ENCODE measurements around the gene C1QTNF8.

Gene C1QTNF8

DNA sequence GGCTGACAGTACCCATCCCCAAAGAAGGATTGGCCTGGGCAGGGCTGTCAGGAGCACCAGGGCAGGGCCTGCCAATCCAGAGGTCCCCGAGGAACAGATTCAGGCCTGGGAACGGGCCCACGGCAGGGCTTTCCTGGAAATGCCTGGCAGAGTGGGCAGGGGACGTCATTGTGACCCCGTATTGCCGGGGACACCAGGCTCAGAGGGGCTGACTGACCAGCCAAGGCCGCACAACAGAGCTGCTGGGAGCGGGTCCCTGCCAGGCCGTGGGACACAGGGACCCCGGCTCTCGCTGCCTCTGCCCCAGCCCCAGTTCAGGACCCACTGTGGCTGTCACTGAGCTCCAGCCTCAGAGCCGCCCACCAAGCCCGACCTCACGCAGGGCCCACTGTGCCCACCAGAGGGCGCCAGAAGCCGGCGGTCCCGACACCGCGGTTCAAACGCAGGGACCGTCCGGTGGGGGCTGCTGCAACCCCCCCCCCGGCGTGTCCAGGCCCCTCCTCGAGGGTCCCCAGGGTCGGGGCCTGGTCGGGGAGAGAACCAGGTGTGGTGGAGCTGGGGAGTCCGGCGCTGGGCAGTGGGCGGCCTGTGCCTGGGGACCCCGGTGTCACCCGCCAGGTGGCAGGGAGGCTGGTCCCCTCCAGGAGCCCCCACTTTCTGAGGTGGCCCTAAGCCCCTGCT is 38.7 kb downstream of the C1QTNF8 start:
- Histone ChIP-seq H3K4me3 (ENCODE audit: low read length) (no peak overlapping the region), H3K36me3 (ENCODE audit: insufficient read depth, low read length) (no peaks in the 10 kb centered on the region), H3K9ac (ENCODE audit: low read depth, low read length) (no peak overlapping the region), H3K9me3 (replicated peaks; ENCODE audit: low read length) (no peaks in the 10 kb centered on the region), H3K27me3 (ENCODE audit: control insufficient read depth, insufficient read depth, low read length) (peaks cover 21% of the 10 kb centered on the region), H3K4me1 (ENCODE audit: control insufficient read depth, insufficient read depth, low read length) (no peaks in the 10 kb centered on the region), H3K4me2 (ENCODE audit: low read length) (no peak overlapping the region)

- Histone ChIP-seq H3K4me3 (ENCODE audit: low read length) (no peak overlapping the region), H3K9ac (ENCODE audit: low read depth, low read length) (no peak overlapping the region), H3K4me2 (ENCODE audit: low read length) (no peak overlapping the region), H3K36me3 (ENCODE audit: insufficient read depth, low read length) (no peaks in the 10 kb centered on the region), H3K27me3 (ENCODE audit: control insufficient read depth, insufficient read depth, low read length) (peaks cover 21% of the 10 kb centered on the region), H3K9me3 (replicated peaks; ENCODE audit: low read length) (no peaks in the 10 kb centered on the region), H3K4me1 (ENCODE audit: control insufficient read depth, insufficient read depth, low read length) (no peaks in the 10 kb centered on the region)
Measured at GRCh38 chr16:1056196-1056595, 39.8 kb downstream of the C1QTNF8 start.

DNA sequence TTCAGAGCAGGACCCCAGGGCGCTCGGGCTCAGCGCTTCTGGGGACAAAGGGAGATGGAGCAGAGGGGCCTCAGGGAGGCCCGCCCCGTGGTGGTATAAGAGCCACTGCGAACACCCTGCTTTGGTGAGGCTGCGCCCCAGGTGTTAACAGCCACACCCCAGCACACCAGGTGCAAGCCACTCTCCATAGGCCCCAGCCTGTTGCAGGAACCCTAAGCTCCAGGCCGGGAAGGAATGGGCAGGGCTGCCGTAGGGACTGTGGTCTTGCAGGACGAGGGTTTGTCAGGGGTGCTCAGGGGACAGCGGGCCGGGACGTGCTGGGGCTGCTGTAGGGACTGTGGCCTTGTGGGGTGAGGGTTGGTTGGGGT is 40.5 kb downstream of the C1QTNF8 start:
- H3K27me3 ChIP-seq (ENCODE audit: control insufficient read depth, insufficient read depth, low read length), result peaks cover 21% of the 10 kb centered on the region
- no peaks in the 10 kb centered on the region for H3K9me3 ChIP-seq (replicated peaks; ENCODE audit: low read length)
- H3K4me2 ChIP-seq (ENCODE audit: low read length), result no peak overlapping the region
- H3K4me1 ChIP-seq (ENCODE audit: control insufficient read depth, insufficient read depth, low read length), result no peaks in the 10 kb centered on the region
- H3K9ac ChIP-seq (ENCODE audit: low read depth, low read length), result no peak overlapping the region
- no peak overlapping the region for H3K4me3 ChIP-seq (ENCODE audit: low read length)
- no peaks in the 10 kb centered on the region for H3K36me3 ChIP-seq (ENCODE audit: insufficient read depth, low read length)

DNA sequence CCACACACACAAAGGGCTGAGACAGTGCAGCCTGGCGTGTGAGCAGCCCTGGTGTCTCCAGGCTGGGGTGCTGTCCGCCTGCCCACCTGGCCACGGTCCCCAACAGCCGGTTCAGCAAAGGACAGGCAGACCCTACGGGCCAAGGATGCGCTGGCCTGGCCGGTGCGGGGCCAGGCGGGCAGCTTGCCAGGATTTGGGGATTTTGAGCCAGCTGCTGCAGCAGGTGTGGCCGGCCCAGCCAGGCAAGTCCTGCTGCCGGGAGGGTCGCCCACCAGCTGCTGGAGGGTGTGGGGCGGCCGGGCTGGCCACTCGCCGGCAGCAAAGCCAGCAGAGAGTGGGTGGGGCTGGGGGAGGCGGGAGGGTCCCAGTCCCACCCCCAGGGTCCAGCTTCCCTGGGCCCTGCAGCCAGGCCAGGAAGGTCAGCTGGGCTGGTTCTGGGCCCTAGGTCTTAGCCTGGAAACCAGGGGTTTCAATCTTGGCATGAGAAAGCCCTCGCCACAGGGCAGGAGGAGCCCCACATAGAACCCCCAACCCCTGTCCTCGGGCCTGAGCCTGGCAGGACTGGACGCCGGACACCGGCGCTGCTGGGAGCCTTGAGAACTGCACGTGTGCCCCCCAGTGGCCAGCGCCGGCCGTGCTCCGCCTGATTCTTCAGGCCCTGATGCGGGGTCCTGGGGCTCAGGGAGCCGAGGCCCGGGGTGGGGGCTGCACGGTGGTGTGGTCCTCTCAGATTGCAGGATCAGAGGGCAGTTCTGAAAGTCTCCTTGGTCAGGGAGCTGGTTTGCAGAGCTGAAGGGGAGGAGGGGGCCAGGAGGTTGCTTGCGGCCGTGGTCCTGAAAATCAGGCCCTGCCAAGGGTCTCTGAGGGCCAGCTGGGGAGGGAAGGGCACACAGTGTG is 41.1 kb downstream of the C1QTNF8 start:
- Histone ChIP-seq H3K4me3 (ENCODE audit: low read length) (no peak overlapping the region), H3K4me2 (ENCODE audit: low read length) (no peak overlapping the region), H3K4me1 (ENCODE audit: control insufficient read depth, insufficient read depth, low read length) (no peaks in the 10 kb centered on the region), H3K36me3 (ENCODE audit: insufficient read depth, low read length) (no peaks in the 10 kb centered on the region), H3K9ac (ENCODE audit: low read depth, low read length) (no peak overlapping the region), H3K27me3 (ENCODE audit: control insufficient read depth, insufficient read depth, low read length) (peaks cover 21% of the 10 kb centered on the region), H3K9me3 (replicated peaks; ENCODE audit: low read length) (no peaks in the 10 kb centered on the region)

- Histone ChIP-seq H3K36me3 (ENCODE audit: insufficient read depth, low read length) (no peaks in the 10 kb centered on the region), H3K27me3 (ENCODE audit: control insufficient read depth, insufficient read depth, low read length) (peaks cover 21% of the 10 kb centered on the region), H3K4me2 (ENCODE audit: low read length) (no peak overlapping the region), H3K4me3 (ENCODE audit: low read length) (no peak overlapping the region), H3K9ac (ENCODE audit: low read depth, low read length) (no peak overlapping the region), H3K4me1 (ENCODE audit: control insufficient read depth, insufficient read depth, low read length) (no peaks in the 10 kb centered on the region), H3K9me3 (replicated peaks; ENCODE audit: low read length) (no peaks in the 10 kb centered on the region)
Measured at GRCh38 chr16:1053700-1054368, 42.2 kb downstream of the C1QTNF8 start.

DNA sequence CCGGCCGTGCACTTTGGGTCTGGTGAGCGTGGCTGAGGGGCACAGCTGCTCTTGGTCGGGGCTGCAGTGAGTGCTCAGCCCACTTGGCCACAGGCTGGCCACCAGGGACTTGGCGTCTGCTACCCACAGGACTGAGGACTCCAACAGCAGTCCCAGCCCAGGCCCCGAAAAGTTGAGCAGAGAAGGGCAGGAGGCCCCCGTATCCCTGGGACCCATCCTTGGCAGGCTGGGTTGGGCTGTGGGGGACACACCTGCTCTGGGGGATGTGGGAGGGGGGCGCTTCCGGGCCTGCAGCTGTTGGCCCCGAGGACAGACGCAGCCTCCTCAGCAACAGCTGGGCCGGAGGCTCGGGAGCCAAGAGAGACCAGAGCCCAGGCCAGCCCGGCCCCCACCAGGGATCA is 42.9 kb downstream of the C1QTNF8 start:
- Histone ChIP-seq H3K27me3 (ENCODE audit: control insufficient read depth, insufficient read depth, low read length) (peaks cover 23% of the 10 kb centered on the region), H3K4me1 (ENCODE audit: control insufficient read depth, insufficient read depth, low read length) (peaks cover 5% of the 10 kb centered on the region), H3K4me2 (ENCODE audit: low read length) (no peak overlapping the region), H3K9ac (ENCODE audit: low read depth, low read length) (no peak overlapping the region), H3K4me3 (ENCODE audit: low read length) (no peak overlapping the region), H3K36me3 (ENCODE audit: insufficient read depth, low read length) (no peaks in the 10 kb centered on the region), H3K9me3 (replicated peaks; ENCODE audit: low read length) (no peaks in the 10 kb centered on the region)

GRCh38 chr16:1052721-1053120 is 43.3 kb downstream of the C1QTNF8 start:
- H3K36me3 ChIP-seq (ENCODE audit: insufficient read depth, low read length), result no peaks in the 10 kb centered on the region
- no peaks in the 10 kb centered on the region for H3K9me3 ChIP-seq (replicated peaks; ENCODE audit: low read length)
- H3K27me3 ChIP-seq (ENCODE audit: control insufficient read depth, insufficient read depth, low read length), result peaks cover 27% of the 10 kb centered on the region
- H3K4me3 ChIP-seq (ENCODE audit: low read length), result no peak overlapping the region
- no peak overlapping the region for H3K9ac ChIP-seq (ENCODE audit: low read depth, low read length)
- H3K4me1 ChIP-seq (ENCODE audit: control insufficient read depth, insufficient read depth, low read length), result peaks cover 9% of the 10 kb centered on the region
- no peak overlapping the region for H3K4me2 ChIP-seq (ENCODE audit: low read length)

GRCh38 chr16:1051446-1051845 is 44.6 kb downstream of the C1QTNF8 start:
- Histone ChIP-seq H3K4me1 (ENCODE audit: control insufficient read depth, insufficient read depth, low read length) (peaks cover 9% of the 10 kb centered on the region), H3K36me3 (ENCODE audit: insufficient read depth, low read length) (no peaks in the 10 kb centered on the region), H3K4me3 (ENCODE audit: low read length) (no peak overlapping the region), H3K9me3 (replicated peaks; ENCODE audit: low read length) (no peaks in the 10 kb centered on the region), H3K9ac (ENCODE audit: low read depth, low read length) (no peak overlapping the region), H3K4me2 (ENCODE audit: low read length) (no peak overlapping the region), H3K27me3 (ENCODE audit: control insufficient read depth, insufficient read depth, low read length) (peaks cover 31% of the 10 kb centered on the region)

- H3K36me3 ChIP-seq (ENCODE audit: insufficient read depth, low read length), result no peaks in the 10 kb centered on the region
- peaks cover 35% of the 10 kb centered on the region for H3K27me3 ChIP-seq (ENCODE audit: control insufficient read depth, insufficient read depth, low read length)
- H3K9me3 ChIP-seq (replicated peaks; ENCODE audit: low read length), result no peaks in the 10 kb centered on the region
- H3K4me1 ChIP-seq (ENCODE audit: control insufficient read depth, insufficient read depth, low read length), result peaks cover 9% of the 10 kb centered on the region
- no peak overlapping the region for H3K4me2 ChIP-seq (ENCODE audit: low read length)
- no peak overlapping the region for H3K9ac ChIP-seq (ENCODE audit: low read depth, low read length)
- no peak overlapping the region for H3K4me3 ChIP-seq (ENCODE audit: low read length)
Measured at GRCh38 chr16:1050921-1051320, 45.1 kb downstream of the C1QTNF8 start.

GRCh38 chr16:1050516-1050915 is 45.5 kb downstream of the C1QTNF8 start:
- Histone ChIP-seq H3K4me1 (ENCODE audit: control insufficient read depth, insufficient read depth, low read length) (peaks cover 11% of the 10 kb centered on the region), H3K36me3 (ENCODE audit: insufficient read depth, low read length) (no peaks in the 10 kb centered on the region), H3K4me2 (ENCODE audit: low read length) (no peak overlapping the region), H3K27me3 (ENCODE audit: control insufficient read depth, insufficient read depth, low read length) (peaks cover 39% of the 10 kb centered on the region), H3K9ac (ENCODE audit: low read depth, low read length) (no peak overlapping the region), H3K4me3 (ENCODE audit: low read length) (no peak overlapping the region), H3K9me3 (replicated peaks; ENCODE audit: low read length) (no peaks in the 10 kb centered on the region)

GRCh38 chr16:1049976-1050247 is 46.1 kb downstream of the C1QTNF8 start:
- Histone ChIP-seq H3K4me1 (ENCODE audit: control insufficient read depth, insufficient read depth, low read length) (peaks cover 17% of the 10 kb centered on the region), H3K9ac (ENCODE audit: low read depth, low read length) (no peak overlapping the region), H3K27me3 (ENCODE audit: control insufficient read depth, insufficient read depth, low read length) (peaks cover 45% of the 10 kb centered on the region), H3K4me2 (ENCODE audit: low read length) (no peak overlapping the region), H3K36me3 (ENCODE audit: insufficient read depth, low read length) (no peaks in the 10 kb centered on the region), H3K4me3 (ENCODE audit: low read length) (no peak overlapping the region), H3K9me3 (replicated peaks; ENCODE audit: low read length) (no peaks in the 10 kb centered on the region)
